ENCODE measurements around the gene KRTAP5-10. TPM values are rescaled to one million over a fixed set of nuclear protein-coding genes. Genes with fewer than 3 reads are reported as not detected.
"Not testable (repeated sequence)": the region's sequence is repeated elsewhere in the genome, so short reads cannot be mapped to it uniquely, and the experiment has no call there.

Gene KRTAP5-10
- total and polyA plus RNA-seq, 9 donors: not detected

DNA sequence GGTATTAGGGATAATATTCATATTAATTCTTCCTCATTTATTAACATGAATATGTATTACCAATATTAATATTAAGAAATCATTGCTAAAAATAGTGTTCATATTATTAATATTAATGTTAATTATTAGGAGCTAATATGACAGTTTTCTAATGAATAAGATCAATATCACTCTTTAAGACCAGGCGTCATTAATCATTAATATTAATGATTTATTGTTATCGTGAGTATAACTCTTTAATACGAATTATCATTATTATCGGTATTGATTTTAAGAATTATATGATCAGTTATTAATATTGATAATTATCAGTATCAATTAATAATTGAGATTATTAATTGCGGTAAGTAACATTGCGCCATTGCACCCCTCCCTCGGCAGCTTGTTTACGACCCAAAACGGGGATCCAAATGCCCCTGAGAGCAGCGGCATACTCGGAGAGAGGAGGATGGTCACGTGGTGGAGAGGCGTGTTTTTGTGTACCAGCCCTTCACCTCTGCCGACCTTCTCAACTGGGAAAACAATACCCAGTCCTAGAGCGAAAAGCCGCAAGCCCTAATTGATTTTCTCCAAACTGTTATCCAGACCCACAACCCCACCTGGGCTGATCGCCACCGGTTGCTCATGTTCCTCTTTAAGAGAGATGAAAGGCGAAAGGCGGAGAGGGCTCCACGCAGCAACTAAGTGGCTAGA is 46.0 kb downstream of the KRTAP5-10 start:
- DNase-seq; H3K4me1 ChIP-seq (ENCODE audit: control insufficient read depth, insufficient read depth, low read length); H3K9me3 ChIP-seq (replicated peaks; ENCODE audit: control insufficient read depth, low read depth, low read length); H3K27ac ChIP-seq (ENCODE audit: low read length); H3K4me3 ChIP-seq (ENCODE audit: low read length); H3K36me3 ChIP-seq (ENCODE audit: control insufficient read depth, insufficient read depth, low read length): not testable (repeated sequence)
- H3K27me3 ChIP-seq (ENCODE audit: control insufficient read depth, insufficient read depth, low read length): peaks cover 31% of the 10 kb centered on the region
- WGBS (ENCODE audit: insufficient coverage): 74% methylated on average over 8 of the region's 21 CpGs

DNA sequence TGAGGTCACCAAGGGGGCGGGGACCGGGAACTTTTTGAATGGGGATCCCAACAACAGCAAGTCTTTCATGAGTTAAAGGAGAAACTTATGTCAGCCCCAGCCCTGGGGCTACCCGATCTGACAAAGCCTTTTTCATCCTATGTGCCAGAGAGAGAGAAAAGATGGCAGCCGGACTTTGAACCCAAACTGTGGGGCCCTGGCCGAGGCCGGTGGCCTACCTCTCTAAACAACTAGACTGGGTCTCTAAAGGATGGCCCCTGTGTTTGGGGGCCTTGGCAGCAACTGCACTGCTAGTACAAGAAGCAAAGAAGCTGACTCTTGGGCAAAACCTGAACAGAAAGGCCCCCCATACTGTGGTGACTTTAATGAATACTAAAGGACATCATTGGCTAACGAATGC is 48.6 kb downstream of the KRTAP5-10 start:
- not testable (repeated sequence) for H3K4me1 ChIP-seq (ENCODE audit: control insufficient read depth, insufficient read depth, low read length); H3K27me3 ChIP-seq (ENCODE audit: control insufficient read depth, insufficient read depth, low read length); H3K27ac ChIP-seq (ENCODE audit: low read length); H3K9me3 ChIP-seq (replicated peaks; ENCODE audit: control insufficient read depth, low read depth, low read length); DNase-seq; H3K36me3 ChIP-seq (ENCODE audit: control insufficient read depth, insufficient read depth, low read length); H3K4me3 ChIP-seq (ENCODE audit: low read length)
- WGBS (ENCODE audit: insufficient coverage): 79% methylated on average over 4 of the region's 7 CpGs

DNA sequence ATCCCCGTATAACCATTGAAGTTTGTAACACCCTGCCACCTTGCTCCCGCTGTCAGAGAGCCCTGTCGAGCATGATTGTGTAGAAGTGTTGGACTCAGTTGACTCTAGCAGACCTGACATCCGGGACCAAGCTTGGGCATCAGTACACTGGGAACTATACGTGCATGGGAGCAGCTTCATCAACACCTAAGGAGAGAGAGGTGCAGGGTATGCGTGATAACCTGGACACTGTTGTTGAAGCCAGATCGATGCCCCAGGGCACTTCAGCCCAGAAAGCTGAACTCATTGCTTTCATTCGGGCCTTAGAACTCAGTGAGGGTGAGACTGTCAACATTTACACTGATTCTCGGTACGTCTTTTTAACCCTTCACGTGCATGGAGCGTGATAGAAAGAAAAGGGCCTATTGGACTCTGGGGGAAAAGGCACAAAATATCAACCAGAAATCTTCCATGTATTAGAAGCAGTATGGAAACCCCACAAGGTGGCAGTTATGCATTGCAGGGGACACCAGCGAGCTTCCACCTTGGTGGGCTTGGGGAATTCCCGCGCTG is 49.1 kb downstream of the KRTAP5-10 start:
- H3K36me3 ChIP-seq (ENCODE audit: control insufficient read depth, insufficient read depth, low read length); H3K27me3 ChIP-seq (ENCODE audit: control insufficient read depth, insufficient read depth, low read length); H3K9me3 ChIP-seq (replicated peaks; ENCODE audit: control insufficient read depth, low read depth, low read length); DNase-seq; H3K4me3 ChIP-seq (ENCODE audit: low read length); H3K4me1 ChIP-seq (ENCODE audit: control insufficient read depth, insufficient read depth, low read length); H3K27ac ChIP-seq (ENCODE audit: low read length): not testable (repeated sequence)
- 54% methylated on average over 7 of the region's 15 CpGs for WGBS (ENCODE audit: insufficient coverage)

DNA sequence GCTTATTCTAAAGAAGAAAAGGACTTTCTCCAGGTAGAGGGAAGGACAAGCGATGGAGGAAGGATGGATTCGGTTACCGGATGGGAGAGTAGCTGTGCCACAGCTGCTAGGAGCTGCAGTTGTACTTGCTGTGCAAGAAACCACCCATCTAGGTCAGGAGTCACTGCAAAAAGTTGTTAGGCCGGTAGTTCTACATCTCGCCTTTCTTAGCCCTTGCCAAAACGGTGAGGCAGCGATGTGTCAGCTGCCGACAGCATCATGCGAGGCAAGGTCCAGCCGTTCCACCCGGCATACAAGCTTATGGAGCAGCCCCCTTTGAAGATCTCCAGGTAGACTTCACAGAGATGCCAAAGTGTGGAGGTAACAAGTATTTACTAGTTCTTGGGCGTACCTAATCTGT is 49.6 kb downstream of the KRTAP5-10 start:
- not testable (repeated sequence) for H3K9me3 ChIP-seq (replicated peaks; ENCODE audit: control insufficient read depth, low read depth, low read length); H3K4me1 ChIP-seq (ENCODE audit: control insufficient read depth, insufficient read depth, low read length); H3K27ac ChIP-seq (ENCODE audit: low read length); DNase-seq; H3K4me3 ChIP-seq (ENCODE audit: low read length); H3K36me3 ChIP-seq (ENCODE audit: control insufficient read depth, insufficient read depth, low read length); H3K27me3 ChIP-seq (ENCODE audit: control insufficient read depth, insufficient read depth, low read length)
- WGBS (ENCODE audit: insufficient coverage): 77% methylated on average over 6 of the region's 12 CpGs

Other genes starting within 250 kb of the KRTAP5-10 start
- gene DHCR7, start 117.2 kb upstream of the KRTAP5-10 start, total RNA-seq: 5.7 TPM
- gene DHCR7, start 117.2 kb upstream of the KRTAP5-10 start, polyA plus RNA-seq (ENCODE audit: insufficient read depth in 1 of 8, insufficient read length in 8 of 8, low replicate concordance in 1 of 8): 10 to 100 TPM in 7 of 8 donors, 1 to 10 TPM in 1; 9.6 to 18.8 (median 14.9) TPM
- gene NADSYN1, start 112.4 kb upstream of the KRTAP5-10 start, total RNA-seq: 19.6 TPM
- 10 to 100 TPM; 16.4 to 39.3 (median 23.9) TPM for gene NADSYN1, start 112.4 kb upstream of the KRTAP5-10 start, polyA plus RNA-seq (ENCODE audit: insufficient read depth in 1 of 8, insufficient read length in 8 of 8, low replicate concordance in 1 of 8)
- gene KRTAP5-7, start 38.3 kb upstream of the KRTAP5-10 start, total RNA-seq: not detected
- under 1 TPM in 2 of 8 donors, not detected in 6; 0.09 to 0.24 TPM for gene KRTAP5-7, start 38.3 kb upstream of the KRTAP5-10 start, polyA plus RNA-seq (ENCODE audit: insufficient read depth in 1 of 8, insufficient read length in 8 of 8, low replicate concordance in 1 of 8)
- gene KRTAP5-8, start 27.5 kb upstream of the KRTAP5-10 start, total RNA-seq: not detected
- gene KRTAP5-8, start 27.5 kb upstream of the KRTAP5-10 start, polyA plus RNA-seq (ENCODE audit: insufficient read depth in 1 of 8, insufficient read length in 8 of 8, low replicate concordance in 1 of 8): under 1 TPM in 1 of 8 donors, not detected in 7; 0.12 TPM
- gene KRTAP5-9, start 17.1 kb upstream of the KRTAP5-10 start, total RNA-seq: not detected
- gene KRTAP5-9, start 17.1 kb upstream of the KRTAP5-10 start, polyA plus RNA-seq (ENCODE audit: insufficient read depth in 1 of 8, insufficient read length in 8 of 8, low replicate concordance in 1 of 8): under 1 TPM in 4 of 8 donors, not detected in 4; 0.16 to 0.34 (median 0.22) TPM
- gene KRTAP5-11, start 17.3 kb downstream of the KRTAP5-10 start, total RNA-seq: not detected
- under 1 TPM in 1 of 8 donors, not detected in 7; 0.33 TPM for gene KRTAP5-11, start 17.3 kb downstream of the KRTAP5-10 start, polyA plus RNA-seq (ENCODE audit: insufficient read depth in 1 of 8, insufficient read length in 8 of 8, low replicate concordance in 1 of 8)